ENCODE data around the gene A3GALT2.
"Not testable (repeated sequence)": the region's sequence is repeated elsewhere in the genome, so short reads cannot be mapped to it uniquely, and the experiment has no call there.

Gene A3GALT2

DNA sequence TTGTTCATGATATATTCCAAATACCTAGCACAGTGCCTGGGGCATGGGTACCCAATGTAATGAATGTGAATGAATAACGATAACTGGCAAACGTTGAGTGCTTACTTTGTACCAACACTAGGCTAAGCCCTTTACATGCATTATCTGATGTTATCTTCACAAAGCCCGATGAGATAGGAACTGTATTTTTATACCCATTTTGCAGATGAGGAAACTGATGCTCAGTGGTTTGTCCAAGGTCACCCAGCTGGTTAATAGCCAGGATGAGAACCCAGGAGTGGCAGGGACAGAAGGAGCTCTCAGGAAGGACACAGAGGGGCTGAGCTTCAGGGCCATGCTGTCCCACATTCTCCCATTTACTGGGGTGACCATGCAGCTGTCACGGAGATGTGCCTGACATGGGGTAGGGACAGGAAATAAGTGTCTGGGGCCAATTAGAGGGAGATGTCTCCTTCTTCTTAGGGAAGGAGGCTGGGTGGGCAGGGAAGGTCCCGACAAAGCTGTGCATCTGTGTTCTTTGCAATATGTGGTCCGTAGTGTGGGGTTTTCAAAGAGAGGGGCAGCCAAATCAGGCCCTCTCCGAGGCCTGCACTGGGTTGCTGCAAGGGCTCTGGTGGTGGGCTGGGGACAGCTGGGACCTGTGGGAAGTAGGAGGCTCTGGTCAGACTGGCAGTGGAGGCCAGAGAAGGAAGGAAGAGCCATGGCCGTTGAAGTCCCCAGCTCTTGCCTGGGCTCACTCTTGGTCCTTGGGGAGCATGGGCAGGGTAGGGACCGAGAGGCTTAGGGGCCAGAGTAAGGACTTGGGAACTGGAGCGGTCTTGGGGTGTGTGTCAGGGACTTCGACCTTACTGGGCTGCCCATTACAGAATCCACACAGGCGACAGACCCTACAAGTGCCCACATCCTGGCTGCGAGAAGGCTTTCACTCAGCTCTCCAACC is 26.6 kb downstream of the A3GALT2 start:
- DNase-seq (ENCODE audit: low read depth), result no peak

DNA sequence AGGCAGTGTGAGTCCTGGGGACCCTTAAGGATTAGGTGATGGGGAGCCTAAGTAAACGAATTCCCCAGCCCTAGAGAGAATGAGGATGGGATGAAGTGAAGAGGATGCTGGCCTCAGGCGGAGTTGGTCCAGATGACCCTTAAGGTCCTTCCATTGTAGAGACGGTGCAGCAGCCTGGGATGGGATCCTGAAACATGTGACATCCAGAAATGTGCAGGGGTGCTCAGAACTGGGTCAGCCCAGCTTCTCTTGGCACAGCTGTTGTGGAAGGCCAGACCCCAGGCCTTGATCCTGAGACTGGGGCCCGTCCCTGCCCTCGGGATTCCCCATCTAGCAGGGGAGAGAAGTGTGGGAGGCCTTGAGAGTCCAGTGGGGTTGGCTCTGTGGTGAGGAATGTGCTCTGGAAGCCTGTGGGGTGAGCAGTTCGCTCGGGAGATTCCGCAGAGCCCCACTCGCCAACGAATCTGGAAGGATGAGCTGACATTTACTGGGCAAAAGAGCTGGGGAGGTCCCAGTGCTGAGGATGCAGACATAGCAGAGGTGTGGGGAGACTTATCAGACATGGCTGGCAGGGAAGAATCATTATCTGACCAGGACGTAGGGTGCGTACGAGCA is 28.1 kb downstream of the A3GALT2 start:
- DNase-seq (ENCODE audit: low read depth), result no peak

DNA sequence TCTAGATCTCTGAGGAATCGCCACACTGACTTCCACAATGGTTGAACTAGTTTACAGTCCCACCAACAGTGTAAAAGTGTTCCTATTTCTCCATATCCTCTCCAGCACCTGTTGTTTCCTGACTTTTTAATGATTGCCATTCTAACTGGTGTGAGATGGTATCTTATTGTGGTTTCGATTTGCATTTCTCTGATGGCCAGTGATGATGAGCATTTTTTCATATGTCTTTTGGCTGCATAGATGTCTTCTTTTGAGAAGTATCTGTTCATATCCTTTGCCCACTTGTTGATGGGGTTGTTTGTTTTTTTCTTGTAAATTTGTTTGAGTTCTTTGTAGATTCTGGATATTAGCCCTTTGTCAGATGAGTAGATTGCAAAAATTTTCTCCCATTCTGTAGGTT is 30.3 kb downstream of the A3GALT2 start:
- not testable (repeated sequence) for DNase-seq (ENCODE audit: low read depth)

DNA sequence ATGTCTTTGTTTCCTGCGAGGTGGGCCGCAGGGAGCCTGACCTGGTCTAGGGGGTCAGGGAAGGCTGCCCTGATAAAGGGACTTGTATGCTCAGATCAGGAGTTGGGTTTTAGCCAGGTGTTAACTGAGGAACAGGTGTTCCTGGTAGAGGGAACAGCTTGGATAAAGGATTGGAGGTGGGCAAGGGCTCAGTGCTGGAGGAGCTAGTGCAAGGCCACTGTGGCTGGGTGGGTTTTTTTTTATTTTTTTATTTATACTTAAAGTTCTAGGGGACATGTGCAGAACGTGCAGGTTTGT is 31.1 kb downstream of the A3GALT2 start:
- no peak for DNase-seq (ENCODE audit: low read depth)

DNA sequence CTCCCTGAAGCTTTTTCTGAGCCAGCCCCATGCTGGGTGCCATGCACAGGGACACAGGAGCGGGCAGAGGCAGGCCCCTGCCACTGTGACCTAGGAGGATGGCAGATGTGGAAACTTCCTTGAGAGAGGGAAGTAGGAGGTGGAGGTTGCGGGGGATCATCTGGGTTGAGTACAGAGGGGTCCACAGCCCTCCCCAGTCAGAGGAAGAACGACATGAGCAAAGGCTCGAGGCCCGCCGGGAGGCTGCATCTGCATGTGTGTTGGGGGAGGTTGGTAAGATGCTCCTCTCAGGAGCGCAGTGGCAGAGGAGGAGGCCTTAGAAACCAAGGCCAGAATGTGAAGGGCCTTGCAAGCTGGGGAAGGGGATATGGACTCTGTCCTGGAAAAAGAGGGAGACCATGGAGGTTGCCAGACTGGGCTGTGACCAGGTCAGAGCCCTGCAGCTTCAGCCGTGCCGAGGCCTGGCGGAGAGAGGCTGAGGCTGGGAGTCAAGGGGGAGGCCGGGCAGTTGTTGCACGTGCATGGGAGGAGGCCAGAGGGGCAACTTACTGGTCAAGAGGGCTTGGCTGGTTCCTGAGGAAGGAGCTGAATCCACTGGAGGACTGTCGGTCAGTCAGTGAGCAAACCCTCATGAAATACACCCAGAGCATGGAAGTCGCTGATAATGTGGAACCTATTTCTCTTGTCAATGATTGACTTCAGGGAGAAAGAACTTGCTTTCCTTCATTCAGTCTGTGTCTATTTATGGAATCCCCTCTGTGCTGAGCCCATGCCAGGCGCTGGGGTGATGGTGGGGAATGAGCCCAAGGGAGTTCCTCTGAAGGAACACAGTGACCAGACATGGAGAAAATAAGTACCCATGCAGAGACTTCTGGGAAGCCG is 31.7 kb downstream of the A3GALT2 start:
- DNase-seq (ENCODE audit: low read depth), result no peak

DNA sequence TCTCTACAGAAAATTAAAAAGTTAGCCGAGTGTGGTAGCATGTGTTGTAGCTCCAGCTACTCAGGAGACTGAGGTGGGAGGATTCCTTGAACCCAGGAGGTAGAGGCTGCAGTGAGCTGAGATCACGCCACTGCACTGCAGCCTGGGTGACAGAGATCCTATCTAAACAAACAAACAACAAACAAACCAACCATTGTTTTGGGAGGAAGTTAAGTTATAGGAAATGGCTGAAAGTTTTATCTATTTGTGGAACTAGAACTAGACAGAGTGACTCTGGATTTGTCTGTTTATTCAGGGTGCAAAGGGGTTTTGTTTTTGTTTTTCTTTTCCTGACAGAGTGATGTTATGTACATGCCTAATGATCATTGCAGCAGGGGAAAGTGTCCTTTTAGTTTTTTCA is 33.6 kb downstream of the A3GALT2 start:
- DNase-seq (ENCODE audit: low read depth), result no peak

DNA sequence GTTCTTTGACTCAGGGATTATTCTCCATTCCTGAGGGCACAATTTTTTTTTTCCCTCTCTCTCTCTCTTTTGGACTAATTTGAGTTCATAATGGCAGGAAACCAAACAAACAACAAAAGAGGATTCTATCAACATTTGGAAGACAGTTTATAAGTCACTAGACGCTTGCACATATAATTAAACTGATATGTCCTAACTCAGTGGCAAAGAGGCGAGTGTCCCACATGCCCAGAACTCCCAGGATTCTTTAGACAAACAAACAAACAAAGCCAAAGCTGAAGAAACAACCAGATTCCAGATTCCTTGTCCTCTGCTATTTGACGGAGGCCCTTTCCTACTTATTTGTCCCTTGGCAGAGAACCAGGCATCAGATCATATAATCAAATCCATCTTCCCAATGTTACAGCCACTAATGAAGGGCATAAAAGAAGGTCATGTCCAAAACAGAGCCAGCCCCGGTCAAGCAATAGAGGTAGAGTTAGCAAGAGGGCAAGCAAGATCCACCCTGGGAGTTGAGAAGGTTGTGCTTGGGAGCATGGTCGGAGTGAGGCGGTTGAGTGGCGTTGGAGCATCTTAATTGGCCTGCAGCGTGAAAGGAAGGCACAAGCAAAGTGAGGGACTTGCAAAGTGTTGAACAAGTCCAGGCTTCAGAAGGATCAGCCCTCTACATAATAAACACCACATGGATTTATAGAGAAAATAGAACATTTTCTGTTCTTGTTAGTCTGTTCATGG is 34.3 kb downstream of the A3GALT2 start:
- peak; percentile 82 for DNase-seq (ENCODE audit: low read depth)

DNA sequence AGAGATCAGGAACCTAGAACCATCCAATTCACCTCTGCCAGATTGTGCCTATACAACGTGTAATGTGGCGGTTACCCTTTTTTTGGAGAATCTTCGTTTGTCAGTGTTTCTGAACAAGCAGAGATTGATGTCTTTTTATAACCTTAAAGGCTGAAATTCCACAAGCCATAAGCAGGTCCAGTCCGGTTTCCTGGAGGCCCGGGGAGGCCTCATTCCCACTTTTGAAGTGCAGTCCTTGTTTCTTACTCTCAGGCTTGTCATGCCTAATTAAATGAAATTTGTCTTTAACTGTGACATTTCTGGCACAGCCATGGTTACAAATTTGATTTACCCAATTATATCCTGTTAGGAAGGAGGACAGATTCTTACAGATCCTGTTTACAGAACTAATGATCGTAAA is 36.8 kb downstream of the A3GALT2 start:
- DNase-seq (ENCODE audit: low read depth), result no peak

DNA sequence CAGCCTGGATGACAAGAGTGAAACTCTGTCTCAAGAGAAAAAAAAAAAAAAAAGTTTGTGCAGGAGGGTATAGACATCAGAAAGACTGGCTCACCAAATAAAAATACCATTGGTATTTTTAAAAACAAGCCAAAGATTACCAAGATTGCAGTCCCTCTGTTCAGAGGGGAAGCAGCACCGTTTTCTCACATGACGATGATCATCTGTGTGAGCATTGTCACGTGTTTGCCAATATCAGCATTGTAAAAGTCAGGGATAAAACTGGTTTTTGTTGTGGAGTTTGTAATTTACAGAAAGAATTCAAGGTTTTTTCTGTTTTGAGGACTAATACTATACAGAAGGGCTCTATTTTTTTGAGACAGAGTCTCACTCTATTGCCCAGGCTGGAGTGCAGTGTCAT is 38.1 kb downstream of the A3GALT2 start:
- DNase-seq (ENCODE audit: low read depth), result no peak

DNA sequence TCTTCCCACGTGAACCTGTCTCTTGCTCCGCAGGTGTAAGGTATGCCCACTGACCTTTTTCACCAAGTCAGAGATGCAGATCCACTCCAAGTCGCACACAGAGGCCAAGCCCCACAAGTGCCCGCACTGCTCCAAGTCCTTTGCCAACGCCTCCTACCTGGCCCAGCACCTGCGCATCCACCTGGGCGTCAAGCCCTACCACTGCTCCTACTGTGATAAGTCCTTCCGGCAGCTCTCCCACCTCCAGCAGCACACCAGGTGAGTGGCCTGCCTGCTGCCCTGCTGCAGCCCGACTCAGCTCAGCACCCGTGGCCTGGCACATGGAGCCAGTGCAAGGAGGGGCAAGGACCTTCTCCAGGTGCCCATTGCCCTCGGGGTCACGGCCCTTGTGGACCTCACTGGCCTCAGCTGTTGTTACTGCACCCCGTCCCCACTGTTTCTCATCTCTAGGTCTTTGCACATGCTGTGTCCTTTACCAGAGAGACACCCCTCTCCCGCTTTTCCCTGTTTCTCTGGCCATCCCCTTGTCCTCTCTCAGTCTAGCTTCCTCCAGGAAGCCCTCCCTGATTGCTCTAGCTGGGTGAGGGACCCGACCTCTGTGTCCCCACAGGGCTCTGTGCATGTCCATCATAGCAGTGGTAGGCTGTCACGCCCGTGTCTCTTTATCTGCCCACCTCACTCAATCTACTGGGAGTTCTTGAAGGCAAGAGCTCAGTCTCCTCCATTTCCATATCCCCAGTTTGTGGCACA is 39.2 kb downstream of the A3GALT2 start:
- DNase-seq (ENCODE audit: low read depth), result no peak

DNA sequence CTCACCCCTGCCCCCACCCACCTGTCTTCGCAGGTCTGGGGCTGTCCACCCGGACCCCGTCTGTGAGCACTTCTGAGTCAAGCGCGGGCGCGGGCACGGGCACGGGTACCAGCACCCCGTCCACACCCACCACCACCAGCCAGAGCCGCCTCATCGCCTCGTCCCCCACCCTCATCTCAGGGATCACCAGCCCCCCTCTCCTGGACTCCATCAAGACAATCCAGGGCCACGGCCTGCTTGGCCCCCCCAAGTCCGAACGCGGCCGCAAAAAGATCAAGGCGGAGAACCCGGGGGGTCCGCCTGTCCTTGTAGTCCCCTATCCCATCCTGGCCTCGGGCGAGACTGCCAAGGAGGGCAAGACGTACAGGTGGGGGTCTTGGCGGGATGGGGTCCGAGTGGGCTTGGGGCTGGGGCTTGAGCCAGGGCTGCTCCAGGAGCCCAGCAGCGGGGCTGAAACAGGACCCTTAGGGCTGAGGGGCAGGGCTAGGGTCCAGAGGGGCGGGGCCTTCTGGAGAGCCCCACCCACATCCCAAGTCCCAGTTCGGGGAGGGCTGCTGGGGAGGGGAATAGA is 40.7 kb downstream of the A3GALT2 start:
- DNase-seq (ENCODE audit: low read depth), result no peak

DNA sequence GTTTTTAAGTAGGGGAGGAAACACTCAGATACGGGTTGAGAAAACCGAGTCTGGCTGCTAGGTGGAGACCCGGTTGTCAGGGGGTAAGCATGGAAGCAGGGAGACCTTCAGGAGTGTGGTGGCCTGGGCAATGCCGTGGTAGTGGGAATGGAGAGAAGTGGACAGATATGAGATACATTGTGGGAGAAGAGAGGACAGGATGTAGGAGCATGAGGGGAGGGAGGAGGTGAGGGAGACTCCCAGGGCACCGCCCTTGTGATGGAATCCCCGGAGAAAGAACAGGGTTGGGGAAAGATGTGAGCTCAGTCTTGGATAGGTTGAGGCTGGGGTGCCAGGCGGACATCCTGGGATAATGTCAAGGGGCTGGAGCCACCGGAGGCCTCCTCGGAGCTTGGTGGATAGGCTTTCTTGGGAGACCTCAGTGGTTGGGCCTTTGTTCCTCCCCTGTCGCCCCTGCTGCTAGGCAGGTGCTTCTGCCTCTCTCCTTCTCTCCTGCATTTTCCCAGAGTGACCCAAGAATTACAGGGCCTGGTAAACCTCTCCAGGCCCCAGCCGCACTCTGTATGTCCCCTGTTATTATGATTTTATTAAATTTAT is 43.3 kb downstream of the A3GALT2 start:
- DNase-seq (ENCODE audit: low read depth), result no peak

DNA sequence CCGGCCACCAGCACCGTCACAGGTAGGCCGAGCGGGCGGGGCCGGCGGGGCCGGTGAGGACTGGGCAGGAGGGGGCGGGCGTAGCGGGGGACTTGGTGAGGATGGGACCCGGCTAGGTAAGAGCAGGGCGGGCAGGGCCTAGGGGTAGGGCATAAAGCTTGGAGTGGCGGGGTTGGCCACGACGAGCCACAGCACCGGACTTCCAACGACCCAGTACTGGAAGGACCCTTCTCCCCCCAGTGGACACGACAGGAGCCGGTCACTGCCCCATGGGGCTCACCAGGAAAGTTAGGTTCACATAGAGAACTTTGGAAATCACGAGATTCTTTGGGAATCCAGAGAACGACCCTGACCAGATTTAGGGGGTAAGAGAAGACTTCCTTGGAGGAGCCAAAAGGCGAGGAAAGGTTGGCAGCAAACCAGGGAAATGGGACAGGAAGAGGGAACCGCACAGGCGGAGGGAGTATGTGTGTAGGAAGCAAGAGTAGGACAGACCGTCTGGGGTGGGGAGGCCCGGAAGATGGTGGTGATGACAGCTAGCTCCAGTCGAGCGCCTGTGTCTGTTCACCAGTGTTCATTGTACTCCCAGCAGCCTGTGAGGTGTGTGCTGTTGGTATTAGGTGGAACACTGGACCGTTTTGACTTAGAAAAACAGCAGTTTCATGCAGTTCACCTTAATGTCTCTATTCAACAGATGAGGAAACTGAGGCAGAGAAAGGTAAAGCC is 44.2 kb downstream of the A3GALT2 start:
- DNase-seq (ENCODE audit: low read depth), result no peak

DNA sequence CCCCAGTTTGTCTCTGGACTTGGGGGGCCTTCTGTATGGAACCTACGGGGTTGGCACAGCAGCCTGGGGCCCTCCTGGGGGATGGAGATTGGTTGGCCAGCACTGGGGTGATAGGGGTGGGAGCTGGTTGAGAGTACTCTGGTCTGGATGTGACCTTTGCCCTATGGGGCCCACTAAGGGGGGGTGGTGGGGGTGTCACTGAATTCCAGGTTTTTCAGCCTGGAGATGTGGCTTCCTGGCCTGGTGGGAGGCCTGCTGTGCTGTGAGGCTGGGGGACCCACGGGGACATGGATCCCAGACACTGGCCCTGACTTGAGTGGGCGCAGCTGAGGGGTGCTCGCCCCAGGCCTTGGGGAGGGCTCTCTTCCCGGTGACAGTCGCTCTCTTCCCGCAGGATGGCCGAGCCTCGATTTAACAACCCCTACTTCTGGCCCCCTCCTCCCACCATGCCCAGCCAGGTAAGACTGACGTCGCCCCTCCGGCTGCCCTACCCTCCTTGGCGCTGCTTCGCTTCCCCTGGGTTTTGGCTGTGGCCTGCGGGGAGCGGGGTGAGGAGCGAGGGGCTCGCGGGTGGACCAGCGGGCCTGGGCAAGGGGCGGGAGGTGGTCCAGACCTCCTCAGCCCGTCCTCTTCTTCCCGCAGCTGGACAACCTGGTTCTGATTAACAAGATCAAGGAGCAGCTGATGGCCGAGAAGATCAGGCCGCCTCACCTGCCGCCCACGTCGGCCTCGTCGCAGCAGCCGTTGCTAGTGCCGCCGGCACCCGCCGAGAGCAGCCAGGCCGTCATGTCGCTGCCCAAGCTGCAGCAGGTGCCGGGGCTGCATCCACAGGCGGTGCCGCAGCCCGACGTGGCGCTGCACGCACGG is 45.0 kb downstream of the A3GALT2 start:
- DNase-seq (ENCODE audit: low read depth), result no peak

DNA sequence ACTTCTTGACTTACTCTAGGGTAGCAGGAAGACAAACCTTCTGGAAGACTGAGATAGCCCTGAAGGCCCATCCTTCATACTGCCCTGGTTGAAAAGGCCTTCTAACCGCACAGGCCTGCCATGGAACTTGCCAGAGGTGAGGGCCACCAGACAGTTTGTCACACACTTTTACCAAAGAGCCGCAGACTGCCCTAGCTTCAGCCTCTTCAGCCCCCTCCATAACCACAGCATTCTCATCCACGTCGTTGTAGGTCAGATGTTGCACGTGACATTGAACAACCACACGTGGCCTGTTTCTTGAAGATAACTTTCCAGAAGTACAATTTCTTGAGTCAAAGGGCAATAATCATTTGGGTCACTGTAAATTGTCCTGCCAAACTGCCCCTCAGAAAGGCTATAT is 45.7 kb downstream of the A3GALT2 start:
- no peak for DNase-seq (ENCODE audit: low read depth)

DNA sequence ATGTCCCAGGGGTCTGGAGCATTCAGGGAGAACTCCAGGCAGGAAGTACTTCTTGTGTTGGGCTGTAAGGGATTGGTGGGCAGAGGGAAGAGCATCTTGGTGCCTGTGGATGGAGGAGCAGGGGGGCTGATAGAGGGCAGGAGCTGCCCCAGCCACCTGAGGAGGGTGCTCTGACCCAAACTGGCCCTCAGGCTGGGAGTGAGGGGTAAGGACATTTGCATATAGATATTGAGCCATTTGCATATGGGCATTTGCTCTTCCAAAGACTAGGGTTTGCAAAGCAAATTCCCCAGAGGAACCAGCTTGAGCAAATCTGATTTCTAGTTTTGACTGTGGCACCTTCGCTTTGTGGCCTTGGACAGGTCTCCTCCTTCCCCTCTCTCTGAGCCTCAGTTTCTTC is 46.5 kb downstream of the A3GALT2 start:
- DNase-seq (ENCODE audit: low read depth), result no peak

DNA sequence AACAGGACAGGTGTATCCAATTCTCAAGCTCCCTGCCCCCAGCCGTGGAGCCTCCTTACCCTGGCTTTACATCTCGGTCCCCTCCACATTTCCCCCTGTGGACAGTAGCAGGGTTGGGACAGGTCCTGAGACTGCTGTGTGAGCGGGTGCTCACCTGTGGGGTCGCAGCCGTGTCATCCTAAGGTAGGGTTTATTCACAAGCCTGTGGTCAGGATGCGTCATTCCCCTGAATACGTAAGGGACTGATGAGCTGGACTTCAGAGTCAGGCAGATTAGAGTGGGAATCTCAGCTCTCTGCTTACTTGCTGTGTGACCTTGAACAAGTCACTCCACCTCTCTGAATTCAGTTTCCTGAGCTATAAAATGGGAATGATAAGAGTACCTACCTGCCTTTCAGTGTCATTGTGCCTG is 46.9 kb downstream of the A3GALT2 start:
- DNase-seq (ENCODE audit: low read depth), result no peak

DNA sequence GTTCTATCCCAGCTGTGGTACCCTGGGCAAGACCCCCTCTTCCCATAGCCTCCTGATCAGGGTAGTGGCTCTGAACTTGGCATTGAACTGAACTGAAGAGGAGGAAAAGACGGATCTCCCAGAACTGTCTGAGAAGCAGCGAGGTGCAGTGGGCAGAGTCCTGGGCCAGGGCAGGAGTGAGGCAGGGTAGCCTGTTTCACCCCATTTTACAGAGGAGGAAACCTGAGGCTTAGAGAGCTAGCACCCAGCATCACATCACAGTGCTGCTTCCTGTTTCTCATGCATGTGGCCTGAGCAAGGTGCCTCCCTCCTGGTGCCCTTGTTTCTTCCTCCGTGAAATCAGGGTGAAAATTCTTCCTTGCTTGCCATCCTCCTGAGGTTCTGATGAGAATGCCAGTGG is 47.5 kb downstream of the A3GALT2 start:
- DNase-seq (ENCODE audit: low read depth), result no peak

DNA sequence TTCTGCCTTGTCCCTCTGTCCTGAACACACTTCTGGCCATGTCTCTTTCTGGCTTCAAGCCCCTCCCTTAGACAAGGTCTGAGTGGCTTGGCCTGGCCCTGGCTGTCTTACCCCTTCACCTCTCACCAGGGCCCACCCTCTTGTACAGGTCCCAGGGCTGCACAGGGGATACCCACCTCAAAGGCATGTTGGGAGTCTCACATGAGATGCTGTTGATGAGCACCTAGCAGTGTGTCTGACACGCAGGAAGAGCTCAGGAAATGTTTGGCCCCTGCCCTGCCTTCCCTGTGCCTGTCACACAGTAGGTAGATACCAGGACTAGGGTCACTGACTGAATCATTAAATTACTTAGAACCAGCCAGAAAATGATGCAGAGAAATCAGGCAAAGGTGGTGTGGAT is 48.0 kb downstream of the A3GALT2 start:
- no peak for DNase-seq (ENCODE audit: low read depth)
